ENCODE data around the gene DNMT3A. TPM values are rescaled to one million over a fixed set of nuclear protein-coding genes. Genes with fewer than 3 reads are reported as not detected.
A peak's percentile ranks its signal among the peaks of the same experiment; 100 is the strongest.

Gene DNMT3A
- total RNA-seq, 1 experiment from 2014 or later = 35.7 TPM

GRCh38 chr2:25201265-25201664, 140.5 kb downstream of the DNMT3A start:
- H3K27me3 Mint-ChIP-seq (ENCODE audit: unreplicated experiment) = no peaks in the 10 kb centered on the region
- intact Hi-C loops (cut with micrococcal nuclease; ENCODE audit: unreplicated experiment) = no loop called here
- H3K36me3 Mint-ChIP-seq (ENCODE audit: insufficient read depth, unreplicated experiment) = no peaks in the 10 kb centered on the region
- no peak overlapping the region for H3K27ac Mint-ChIP-seq (ENCODE audit: unreplicated experiment)
- no peak for TF ChIP-seq CTCF (IDR thresholded peaks at IDR 0.05; ENCODE audit: unreplicated experiment)
- BruUV-seq (replicated peaks) = no TSS peak
- H3K4me3 Mint-ChIP-seq (ENCODE audit: low read depth, unreplicated experiment) = no peak overlapping the region
- DNase-seq = no peak
- peaks cover 23% of the 10 kb centered on the region for H3K4me1 Mint-ChIP-seq (ENCODE audit: low read depth, unreplicated experiment)
- H3K9me3 Mint-ChIP-seq (ENCODE audit: low read depth, unreplicated experiment) = no peaks in the 10 kb centered on the region
- CTCF ChIA-PET = no interaction called here

- H3K36me3 Mint-ChIP-seq (ENCODE audit: insufficient read depth, unreplicated experiment) = no peaks in the 10 kb centered on the region
- no peak overlapping the region for H3K4me3 Mint-ChIP-seq (ENCODE audit: low read depth, unreplicated experiment)
- no peak for TF ChIP-seq CTCF (IDR thresholded peaks at IDR 0.05; ENCODE audit: unreplicated experiment)
- no peak overlapping the region for H3K27ac Mint-ChIP-seq (ENCODE audit: unreplicated experiment)
- H3K9me3 Mint-ChIP-seq (ENCODE audit: low read depth, unreplicated experiment) = no peaks in the 10 kb centered on the region
- H3K27me3 Mint-ChIP-seq (ENCODE audit: unreplicated experiment) = no peaks in the 10 kb centered on the region
- BruUV-seq (replicated peaks) = no TSS peak
- no peak for DNase-seq
- H3K4me1 Mint-ChIP-seq (ENCODE audit: low read depth, unreplicated experiment) = peaks cover 23% of the 10 kb centered on the region
- CTCF ChIA-PET = no interaction called here
- intact Hi-C loops (cut with micrococcal nuclease; ENCODE audit: unreplicated experiment) = no loop called here
Observed at GRCh38 chr2:25198576-25198975, 143.1 kb downstream of the DNMT3A start.

GRCh38 chr2:25198209-25198525, 143.6 kb downstream of the DNMT3A start:
- H3K9me3 Mint-ChIP-seq (ENCODE audit: low read depth, unreplicated experiment) = no peaks in the 10 kb centered on the region
- no peak for DNase-seq
- no peaks in the 10 kb centered on the region for H3K36me3 Mint-ChIP-seq (ENCODE audit: insufficient read depth, unreplicated experiment)
- no peak overlapping the region for H3K27ac Mint-ChIP-seq (ENCODE audit: unreplicated experiment)
- intact Hi-C loops (cut with micrococcal nuclease; ENCODE audit: unreplicated experiment) = no loop called here
- no TSS peak for BruUV-seq (replicated peaks)
- CTCF ChIA-PET = no interaction called here
- no peaks in the 10 kb centered on the region for H3K27me3 Mint-ChIP-seq (ENCODE audit: unreplicated experiment)
- H3K4me3 Mint-ChIP-seq (ENCODE audit: low read depth, unreplicated experiment) = no peak overlapping the region
- H3K4me1 Mint-ChIP-seq (ENCODE audit: low read depth, unreplicated experiment) = peaks cover 23% of the 10 kb centered on the region
- TF ChIP-seq CTCF (IDR thresholded peaks at IDR 0.05; ENCODE audit: unreplicated experiment) = no peak

- Mint-ChIP-seq H3K27ac (ENCODE audit: unreplicated experiment) (no peak overlapping the region), H3K9me3 (ENCODE audit: low read depth, unreplicated experiment) (no peaks in the 10 kb centered on the region), H3K27me3 (ENCODE audit: unreplicated experiment) (no peaks in the 10 kb centered on the region), H3K4me3 (ENCODE audit: low read depth, unreplicated experiment) (no peak overlapping the region), H3K36me3 (ENCODE audit: insufficient read depth, unreplicated experiment) (no peaks in the 10 kb centered on the region), H3K4me1 (ENCODE audit: low read depth, unreplicated experiment) (peaks cover 23% of the 10 kb centered on the region)
- no TSS peak for BruUV-seq (replicated peaks)
- no peak for TF ChIP-seq CTCF (IDR thresholded peaks at IDR 0.05; ENCODE audit: unreplicated experiment)
- CTCF ChIA-PET = interaction anchor here (0.6 to 0.7 kb wide), 3 partner anchors 29 to 1175 kb away, joined by 3 to 6 read pairs (median 3); partner anchors contain the start of gene POMC
- intact Hi-C loops (cut with micrococcal nuclease; ENCODE audit: unreplicated experiment) = loop anchor here (2.0 kb wide), 1 partner anchor 223 kb away; no protein-coding TSS in a partner anchor
- DNase-seq = peak; percentile 11
Observed at GRCh38 chr2:25197336-25198208, 144.2 kb downstream of the DNMT3A start.

Measured in Calu3 (cell line).